Measurements from ENCODE around the gene ZFAND3.

DNA sequence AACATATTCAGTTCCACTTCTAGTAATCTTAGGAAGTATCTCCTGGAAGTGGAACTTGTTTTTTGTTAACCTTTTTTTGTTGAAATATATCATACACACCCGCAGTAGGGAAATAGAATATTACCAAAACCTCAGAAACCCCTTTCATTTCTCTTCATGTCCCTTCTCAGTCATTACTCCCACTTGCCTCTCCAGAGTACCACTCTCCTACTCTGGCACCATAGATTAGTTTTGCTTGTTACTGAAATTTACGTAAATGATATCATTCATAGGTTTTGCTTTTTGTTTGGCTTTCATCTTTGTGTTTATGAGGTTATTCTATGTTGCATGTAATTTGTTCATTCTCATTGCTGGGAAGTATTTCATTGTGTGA, 52.8 kb downstream of the ZFAND3 start:
- TF ChIP-seq BHLHE40 (IDR thresholded peaks at IDR 0.05; ENCODE audit: low read depth, low read length) (no peak), MAZ (IDR thresholded peaks at IDR 0.05; ENCODE audit: borderline replicate concordance, low read depth, low read length) (no peak), HDAC2 (IDR thresholded peaks at IDR 0.05) (no peak), CTCF (IDR thresholded peaks at IDR 0.05) (no peak), POLR2A (IDR thresholded peaks at IDR 0.05; ENCODE audit: low read length) (no peak), NR3C1 (IDR thresholded peaks at IDR 0.05) (no peak), EP300 (IDR thresholded peaks at IDR 0.05) (no peak), TFCP2L1 (CRISPR knock-in tag; IDR thresholded peaks at IDR 0.05) (no peak), CEBPB (IDR thresholded peaks at IDR 0.05) (no peak), CBX8 (IDR thresholded peaks at IDR 0.05) (no peak), ZFP36 (IDR thresholded peaks at IDR 0.05; ENCODE audit: borderline replicate concordance, partially characterized antibody) (no peak), MAX (IDR thresholded peaks at IDR 0.05) (no peak)
- TF ChIP-seq, protein P1, sequence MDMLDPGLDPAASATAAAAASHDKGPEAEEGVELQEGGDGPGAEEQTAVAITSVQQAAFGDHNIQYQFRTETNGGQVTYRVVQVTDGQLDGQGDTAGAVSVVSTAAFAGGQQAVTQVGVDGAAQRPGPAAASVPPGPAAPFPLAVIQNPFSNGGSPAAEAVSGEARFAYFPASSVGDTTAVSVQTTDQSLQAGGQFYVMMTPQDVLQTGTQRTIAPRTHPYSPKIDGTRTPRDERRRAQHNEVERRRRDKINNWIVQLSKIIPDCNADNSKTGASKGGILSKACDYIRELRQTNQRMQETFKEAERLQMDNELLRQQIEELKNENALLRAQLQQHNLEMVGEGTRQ (IDR thresholded peaks at IDR 0.05), result no peak

All from A549 (cell line).